K562 (cell line): ENCODE results near the gene RNPEP. TPM values are rescaled to one million over a fixed set of nuclear protein-coding genes. Genes with fewer than 3 reads are reported as not detected.
A peak's percentile ranks its signal among the peaks of the same experiment; 100 is the strongest.

ENCODE experiments used
- MCM3 ChIP-seq: fragments of 450-650 bp; IDR thresholded peaks from 2 replicates; pipeline ENCODE4 v1.6.1; 2016
- RAD21 ChIP-seq, 2 experiments: fragments of 250-450 bp in 1 of 2; fragments of 450-650 bp in 1 of 2; sonication (Bioruptor Pico) in 1 of 2; formaldehyde crosslinking in 1 of 2; IDR thresholded peaks in 1 of 2; conservative IDR thresholded peaks in 1 of 2; 2 replicates each; pipeline versions ENCODE4 v1.4.0 to v1.8.0; 2020 to 2022; ENCODE audit warnings: mild to moderate bottlenecking in 2 of 2, moderate library complexity in 1 of 2
- RB1 ChIP-seq: fragments of 450-650 bp; IDR thresholded peaks from 2 replicates; pipeline ENCODE4 v1.6.1; 2017; ENCODE audit warnings: low read depth, mild to moderate bottlenecking
- TRIM24 ChIP-seq, 2 experiments: fragments of 450-650 bp; IDR thresholded peaks; 2 replicates each; pipeline ENCODE4 v1.6.1; 2016
- WHSC1 ChIP-seq: IDR thresholded peaks from one replicate; pipeline ENCODE4 v1.6.1; 2012; ENCODE audit warnings: low read length, control low read depth, inconsistent platforms
- ZNF124 ChIP-seq: sonication (generic); formaldehyde crosslinking; IDR thresholded peaks from 2 replicates; pipeline ENCODE4 v1.8.1; 2022; ENCODE audit warnings: missing genetic modification reagents
- ZZZ3 ChIP-seq: fragments of 450-650 bp; IDR thresholded peaks from 2 replicates; pipeline ENCODE4 v1.6.1; 2016; ENCODE audit warnings: antibody characterized with exemption, mild to moderate bottlenecking, moderate library complexity
- polyA plus RNA-seq, 8 experiments: library from polyadenylated mRNA; depleted of rRNA in 4 of 8; stranded (reverse) in 5 of 8; unstranded in 3 of 8; fragments of >200 nt; fragmentation: Nextera tagmentation in 2 of 8; fragmentation: Illumina TruSeq in 1 of 8; extraction: Ambion mirVana in 2 of 8; extraction: Trizol in 1 of 8; gene quantifications; 2 replicates each; pipeline versions ENCODE4 v1.2.1 to v1.2.3, GENCODE V29; 2011 to 2014; ENCODE audit warnings: inconsistent platforms in 1 of 8, missing spikeins in 1 of 8
- total RNA-seq, 7 experiments: library from RNA; depleted of rRNA in 6 of 7; stranded (reverse); fragments of >200 nt in 6 of 7; fragmentation: Illumina TruSeq in 2 of 7; extraction: Trizol in 2 of 7; gene quantifications; 2 replicates each; pipeline versions ENCODE4 v1.2.1 to v1.2.3, GENCODE V29; 2011 to 2021; ENCODE audit warnings: low replicate concordance in 1 of 7
- TF ChIP-seq, protein P1 (sequence below), 3 experiments: fragments of 200-800 bp in 1 of 3; sonication (Bioruptor generic) in 1 of 3; sonication (generic) in 1 of 3; formaldehyde crosslinking in 1 of 3; IDR thresholded peaks; 2 replicates each; pipeline versions ENCODE4 v1.6.1 to v1.8.0; 2016 to 2022; ENCODE audit warnings: mild to moderate bottlenecking in 2 of 3, missing compliant biosample characterization in 2 of 3, missing genetic modification characterization in 2 of 3, missing genetic modification reagents in 1 of 3
- TF ChIP-seq, protein P2 (sequence below), 2 experiments: fragments of 450-650 bp in 1 of 2; sonication (generic) in 1 of 2; formaldehyde crosslinking in 1 of 2; IDR thresholded peaks in 1 of 2; conservative IDR thresholded peaks in 1 of 2; 2 replicates each; pipeline versions ENCODE4 v1.6.1 to v1.8.1; 2016 to 2023; ENCODE audit warnings: mild to moderate bottlenecking in 2 of 2, moderate library complexity in 2 of 2, inconsistent platforms in 1 of 2, missing genetic modification reagents in 1 of 2
- TF ChIP-seq, protein P3 (sequence below): fragments of 250-450 bp; sonication (Bioruptor Pico); IDR thresholded peaks from 2 replicates; pipeline ENCODE4 v1.4.0; 2020; ENCODE audit warnings: mild to moderate bottlenecking, moderate library complexity, borderline replicate concordance
- TF ChIP-seq, protein P4 (sequence below): sonication (generic); formaldehyde crosslinking; IDR thresholded peaks from 2 replicates; pipeline ENCODE4 v1.8.0; 2022; ENCODE audit warnings: mild to moderate bottlenecking, missing genetic modification reagents
- TF ChIP-seq, protein P5 (sequence below), 2 experiments: fragments of 200-800 bp in 1 of 2; sonication (Bioruptor generic) in 1 of 2; sonication (generic) in 1 of 2; formaldehyde crosslinking in 1 of 2; IDR thresholded peaks in 1 of 2; conservative IDR thresholded peaks in 1 of 2; 2 replicates each; pipeline versions ENCODE4 v1.5.0 to v1.6.1; 2016 to 2020; ENCODE audit warnings: missing compliant biosample characterization in 1 of 2, missing genetic modification characterization in 1 of 2, missing genetic modification reagents in 1 of 2

The RNPEP gene
- total and polyA plus RNA-seq, 9 of the 15 experiments (the other 6 are each of a cell fraction or from before 2014, with no cell fraction given) = 27.5 to 131 (median 63.4) TPM

DNA sequence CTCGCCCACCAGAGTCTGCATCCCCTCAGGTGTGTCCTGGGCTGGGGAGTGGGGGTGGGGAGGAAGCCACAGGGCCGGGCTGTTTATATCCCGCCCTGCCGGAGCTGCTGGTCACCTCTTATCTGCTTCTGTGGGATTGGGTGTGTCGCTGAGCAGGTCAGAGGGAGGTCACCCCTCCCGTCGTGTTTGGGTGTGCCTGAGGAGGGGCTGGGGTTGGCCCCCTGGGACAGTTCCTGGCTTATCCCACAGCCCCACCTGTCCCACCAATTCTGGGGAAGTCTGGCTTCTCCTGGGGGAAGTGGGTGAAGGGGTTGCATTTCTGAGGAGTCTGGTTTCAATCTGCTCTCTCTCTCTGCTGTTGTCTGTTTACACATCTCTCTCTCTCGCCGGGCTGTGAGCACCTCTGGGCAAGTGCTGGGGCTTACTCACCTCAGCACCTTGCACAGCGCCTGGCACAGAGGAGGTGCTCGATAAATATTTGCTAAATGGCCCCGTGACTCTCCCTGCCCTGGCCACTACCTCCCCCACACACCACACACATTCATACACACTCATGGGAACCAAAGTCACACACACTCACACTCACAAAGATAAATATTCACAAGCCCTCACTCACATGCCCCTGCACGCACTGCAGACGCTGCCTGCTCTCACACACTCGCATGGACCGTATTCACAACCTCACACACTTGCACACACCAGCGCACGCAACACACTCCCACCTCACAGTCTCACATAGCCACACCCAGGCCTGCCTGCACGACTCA is 36.2 kb downstream of the RNPEP start (continued):
- TF ChIP-seq WHSC1 = no peak
- TF ChIP-seq ZZZ3 = no peak
- TF ChIP-seq, protein P1, sequence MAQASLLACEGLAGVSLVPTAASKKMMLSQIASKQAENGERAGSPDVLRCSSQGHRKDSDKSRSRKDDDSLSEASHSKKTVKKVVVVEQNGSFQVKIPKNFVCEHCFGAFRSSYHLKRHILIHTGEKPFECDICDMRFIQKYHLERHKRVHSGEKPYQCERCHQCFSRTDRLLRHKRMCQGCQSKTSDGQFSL (CRISPR knock-in tag; IDR thresholded peaks at IDR 0.05) = peak; percentile 11; the same call in 1 of the 2 replicates
- TF ChIP-seq, protein P1 (tag; IDR thresholded peaks at IDR 0.05) = peak in 1 of 2 experiments; percentile 1; a peak in 1 of 4 replicates
- TF ChIP-seq RB1 = peak; percentile 58; the same call in 1 of the 2 replicates
- peak; percentile 75 to 79 for TF ChIP-seq TRIM24 (IDR thresholded peaks at IDR 0.05)
- TF ChIP-seq, protein P2, sequence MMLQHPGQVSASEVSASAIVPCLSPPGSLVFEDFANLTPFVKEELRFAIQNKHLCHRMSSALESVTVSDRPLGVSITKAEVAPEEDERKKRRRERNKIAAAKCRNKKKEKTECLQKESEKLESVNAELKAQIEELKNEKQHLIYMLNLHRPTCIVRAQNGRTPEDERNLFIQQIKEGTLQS (IDR thresholded peaks at IDR 0.05) = peak; percentile 59; the same call in 1 of the 2 replicates
- TF ChIP-seq, protein P2 (CRISPR knock-in tag; conservative IDR thresholded peaks at IDR 0.05) = no peak
- TF ChIP-seq, protein P3, sequence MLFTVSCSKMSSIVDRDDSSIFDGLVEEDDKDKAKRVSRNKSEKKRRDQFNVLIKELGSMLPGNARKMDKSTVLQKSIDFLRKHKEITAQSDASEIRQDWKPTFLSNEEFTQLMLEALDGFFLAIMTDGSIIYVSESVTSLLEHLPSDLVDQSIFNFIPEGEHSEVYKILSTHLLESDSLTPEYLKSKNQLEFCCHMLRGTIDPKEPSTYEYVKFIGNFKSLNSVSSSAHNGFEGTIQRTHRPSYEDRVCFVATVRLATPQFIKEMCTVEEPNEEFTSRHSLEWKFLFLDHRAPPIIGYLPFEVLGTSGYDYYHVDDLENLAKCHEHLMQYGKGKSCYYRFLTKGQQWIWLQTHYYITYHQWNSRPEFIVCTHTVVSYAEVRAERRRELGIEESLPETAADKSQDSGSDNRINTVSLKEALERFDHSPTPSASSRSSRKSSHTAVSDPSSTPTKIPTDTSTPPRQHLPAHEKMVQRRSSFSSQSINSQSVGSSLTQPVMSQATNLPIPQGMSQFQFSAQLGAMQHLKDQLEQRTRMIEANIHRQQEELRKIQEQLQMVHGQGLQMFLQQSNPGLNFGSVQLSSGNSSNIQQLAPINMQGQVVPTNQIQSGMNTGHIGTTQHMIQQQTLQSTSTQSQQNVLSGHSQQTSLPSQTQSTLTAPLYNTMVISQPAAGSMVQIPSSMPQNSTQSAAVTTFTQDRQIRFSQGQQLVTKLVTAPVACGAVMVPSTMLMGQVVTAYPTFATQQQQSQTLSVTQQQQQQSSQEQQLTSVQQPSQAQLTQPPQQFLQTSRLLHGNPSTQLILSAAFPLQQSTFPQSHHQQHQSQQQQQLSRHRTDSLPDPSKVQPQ = no peak
- peak in 1 of 2 experiments; percentile 20; a peak in 1 of 4 replicates for TF ChIP-seq RAD21 (CRISPR knock-in tag; conservative IDR thresholded peaks at IDR 0.05 in 1 of 2, IDR thresholded peaks at IDR 0.05 in 1 of 2)
- TF ChIP-seq, protein P4, sequence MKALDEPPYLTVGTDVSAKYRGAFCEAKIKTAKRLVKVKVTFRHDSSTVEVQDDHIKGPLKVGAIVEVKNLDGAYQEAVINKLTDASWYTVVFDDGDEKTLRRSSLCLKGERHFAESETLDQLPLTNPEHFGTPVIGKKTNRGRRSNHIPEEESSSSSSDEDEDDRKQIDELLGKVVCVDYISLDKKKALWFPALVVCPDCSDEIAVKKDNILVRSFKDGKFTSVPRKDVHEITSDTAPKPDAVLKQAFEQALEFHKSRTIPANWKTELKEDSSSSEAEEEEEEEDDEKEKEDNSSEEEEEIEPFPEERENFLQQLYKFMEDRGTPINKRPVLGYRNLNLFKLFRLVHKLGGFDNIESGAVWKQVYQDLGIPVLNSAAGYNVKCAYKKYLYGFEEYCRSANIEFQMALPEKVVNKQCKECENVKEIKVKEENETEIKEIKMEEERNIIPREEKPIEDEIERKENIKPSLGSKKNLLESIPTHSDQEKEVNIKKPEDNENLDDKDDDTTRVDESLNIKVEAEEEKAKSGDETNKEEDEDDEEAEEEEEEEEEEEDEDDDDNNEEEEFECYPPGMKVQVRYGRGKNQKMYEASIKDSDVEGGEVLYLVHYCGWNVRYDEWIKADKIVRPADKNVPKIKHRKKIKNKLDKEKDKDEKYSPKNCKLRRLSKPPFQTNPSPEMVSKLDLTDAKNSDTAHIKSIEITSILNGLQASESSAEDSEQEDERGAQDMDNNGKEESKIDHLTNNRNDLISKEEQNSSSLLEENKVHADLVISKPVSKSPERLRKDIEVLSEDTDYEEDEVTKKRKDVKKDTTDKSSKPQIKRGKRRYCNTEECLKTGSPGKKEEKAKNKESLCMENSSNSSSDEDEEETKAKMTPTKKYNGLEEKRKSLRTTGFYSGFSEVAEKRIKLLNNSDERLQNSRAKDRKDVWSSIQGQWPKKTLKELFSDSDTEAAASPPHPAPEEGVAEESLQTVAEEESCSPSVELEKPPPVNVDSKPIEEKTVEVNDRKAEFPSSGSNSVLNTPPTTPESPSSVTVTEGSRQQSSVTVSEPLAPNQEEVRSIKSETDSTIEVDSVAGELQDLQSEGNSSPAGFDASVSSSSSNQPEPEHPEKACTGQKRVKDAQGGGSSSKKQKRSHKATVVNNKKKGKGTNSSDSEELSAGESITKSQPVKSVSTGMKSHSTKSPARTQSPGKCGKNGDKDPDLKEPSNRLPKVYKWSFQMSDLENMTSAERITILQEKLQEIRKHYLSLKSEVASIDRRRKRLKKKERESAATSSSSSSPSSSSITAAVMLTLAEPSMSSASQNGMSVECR = no peak
- no peak for TF ChIP-seq ZNF124 (CRISPR knock-in tag)
- TF ChIP-seq, protein P5, sequence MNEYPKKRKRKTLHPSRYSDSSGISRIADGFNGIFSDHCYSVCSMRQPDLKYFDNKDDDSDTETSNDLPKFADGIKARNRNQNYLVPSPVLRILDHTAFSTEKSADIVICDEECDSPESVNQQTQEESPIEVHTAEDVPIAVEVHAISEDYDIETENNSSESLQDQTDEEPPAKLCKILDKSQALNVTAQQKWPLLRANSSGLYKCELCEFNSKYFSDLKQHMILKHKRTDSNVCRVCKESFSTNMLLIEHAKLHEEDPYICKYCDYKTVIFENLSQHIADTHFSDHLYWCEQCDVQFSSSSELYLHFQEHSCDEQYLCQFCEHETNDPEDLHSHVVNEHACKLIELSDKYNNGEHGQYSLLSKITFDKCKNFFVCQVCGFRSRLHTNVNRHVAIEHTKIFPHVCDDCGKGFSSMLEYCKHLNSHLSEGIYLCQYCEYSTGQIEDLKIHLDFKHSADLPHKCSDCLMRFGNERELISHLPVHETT (CRISPR knock-in tag; conservative IDR thresholded peaks at IDR 0.05 in 1 of 2, IDR thresholded peaks at IDR 0.05 in 1 of 2) = no peak
- TF ChIP-seq MCM3 = no peak
